HCT116 (cell line): Measurements from ENCODE around the gene XKR8. TPM values are rescaled to one million over a fixed set of nuclear protein-coding genes. Genes with fewer than 3 reads are reported as not detected.

Experiments
- ATAC-seq: fragments of 200-7000 bp; cut with Tn5 transposase; 2 replicates; pipeline ENCODE4 v1.9.1; 2020; ENCODE audit warnings: mild to moderate bottlenecking, moderate library complexity
- BruUV-seq: library from RNA; stranded (reverse); fragments of 400-500 nt; replicated peaks from 2 replicates; lab custom pipeline; 2021; lab: Mats Ljungman, UMichigan
- CTCF ChIA-PET: fragments of 300-600 bp; sonication (Branson Sonifier 250); formaldehyde crosslinking; loops from one replicate; lab custom pipeline; 2021; ENCODE audit warnings: antibody characterized with exemption; lab: Charles Lee
- POLR2A ChIA-PET: fragments of 300-600, 350-600 bp; sonication (Branson Sonifier 250); formaldehyde crosslinking; loops from one replicate; lab custom pipeline; 2021; ENCODE audit warnings: antibody characterized with exemption; lab: Charles Lee
- RAD21 ChIA-PET, 2 experiments: fragments of 300-600 bp; sonication (Branson Sonifier 250); formaldehyde crosslinking; loops; one replicate each; lab custom pipeline; 2023; ENCODE audit warnings: low total read pairs in 2 of 2; ENCODE audit not compliant: uncharacterized antibody in 2 of 2, unreplicated experiment in 2 of 2, low non-redundant PET in 1 of 2; lab: Charles Lee
- DNase-seq: peaks from one replicate; pipeline ENCODE4 v3.0.0-alpha.2; 2010; ENCODE audit warnings: low read depth, low spot score
- H2AFZ ChIP-seq: fragments of 200-600 bp; shearing (Covaris generic), sonication (generic); 2 replicates; pipeline ENCODE4 v1.6.1; 2017; ENCODE audit warnings: low read depth, mixed run types, mixed read lengths, antibody characterized with exemption, low read length; ENCODE audit not compliant: poor library complexity, severe bottlenecking
- H3K27ac ChIP-seq: 2 replicates; pipeline ENCODE4 v1.5.1; 2012; ENCODE audit warnings: low read depth, low read length
- H3K27me3 ChIP-seq: fragments of 200-600 bp; sonication (generic); 2 replicates; pipeline ENCODE4 v1.6.1; 2016; ENCODE audit warnings: mixed run types, low read length, mixed read lengths; ENCODE audit not compliant: insufficient read depth
- H3K36me3 ChIP-seq, 2 experiments: fragments of 200-500 bp in 1 of 2; fragments of 200-600 bp in 1 of 2; sonication (Bioruptor generic) in 1 of 2; sonication (generic) in 1 of 2; 2 replicates each; pipeline versions ENCODE4 v1.5.1 to v1.6.1; 2014 to 2016; ENCODE audit warnings: low read length in 2 of 2, inconsistent platforms in 1 of 2, mixed read lengths in 1 of 2, mixed run types in 1 of 2; ENCODE audit not compliant: insufficient read depth in 2 of 2, control insufficient read depth in 1 of 2
- H3K4me1 ChIP-seq, 2 experiments: fragments of 200-600 bp in 1 of 2; sonication (generic) in 1 of 2; 2 replicates each; pipeline versions ENCODE4 v1.5.1 to v1.6.1; 2012 to 2017; ENCODE audit warnings: low read length in 2 of 2, inconsistent platforms in 1 of 2, mild to moderate bottlenecking in 1 of 2, mixed read lengths in 1 of 2, mixed run types in 1 of 2, moderate library complexity in 1 of 2; ENCODE audit not compliant: insufficient read depth in 2 of 2, control insufficient read depth in 1 of 2
- H3K4me2 ChIP-seq: fragments of 200-600 bp; sonication (generic); 2 replicates; pipeline ENCODE4 v1.6.1; 2017; ENCODE audit warnings: mixed run types, low read length, mixed read lengths
- H3K4me3 ChIP-seq, 2 experiments: fragments of 200-600 bp in 1 of 2; sonication (generic) in 1 of 2; replicated peaks in 1 of 2; 2 replicates each; pipeline ENCODE4 v1.5.1; 2011 to 2016; ENCODE audit warnings: low read length in 2 of 2, control low read depth in 1 of 2, low read depth in 1 of 2, mild to moderate bottlenecking in 1 of 2, mixed read lengths in 1 of 2, mixed run types in 1 of 2
- H3K79me2 ChIP-seq: fragments of 200-600 bp; sonication (generic); 2 replicates; pipeline ENCODE4 v1.6.1; 2017; ENCODE audit warnings: mild to moderate bottlenecking, mixed run types, low read length, moderate library complexity, mixed read lengths; ENCODE audit not compliant: insufficient read depth
- H3K9ac ChIP-seq: fragments of 200-600 bp; sonication (generic); 2 replicates; pipeline ENCODE4 v1.6.1; 2016; ENCODE audit warnings: low read length, mixed read lengths
- H3K9me2 ChIP-seq: fragments of 200-600 bp; sonication (generic), shearing (Covaris generic); 2 replicates; pipeline ENCODE4 v1.6.1; 2017; ENCODE audit warnings: mixed run types, mild to moderate bottlenecking, moderate library complexity; ENCODE audit not compliant: insufficient read depth
- H3K9me3 ChIP-seq, 2 experiments: fragments of 200-500 bp in 1 of 2; fragments of 200-600 bp in 1 of 2; sonication (Bioruptor generic) in 1 of 2; sonication (generic) in 1 of 2; 2 replicates each; pipeline ENCODE4 v1.6.1; 2014 to 2017; ENCODE audit warnings: low read length in 2 of 2, mixed read lengths in 2 of 2, inconsistent platforms in 1 of 2, low read depth in 1 of 2, mild to moderate bottlenecking in 1 of 2, mixed run types in 1 of 2, moderate library complexity in 1 of 2; ENCODE audit not compliant: control insufficient read depth in 1 of 2, insufficient read depth in 1 of 2
- H4K20me1 ChIP-seq: fragments of 200-600 bp; sonication (generic), shearing (Covaris generic); 2 replicates; pipeline ENCODE4 v1.6.1; 2017; ENCODE audit warnings: mixed run types, mild to moderate bottlenecking, moderate library complexity; ENCODE audit not compliant: insufficient read depth
- ATF3 ChIP-seq: IDR thresholded peaks from 2 replicates; pipeline ENCODE4 v1.6.1; 2012
- CBX3 ChIP-seq: IDR thresholded peaks from 2 replicates; pipeline ENCODE4 v1.6.1; 2012; ENCODE audit warnings: low read depth
- CTCF ChIP-seq, 3 experiments: fragments of 200-600 bp in 1 of 3; sonication (generic) in 1 of 3; IDR thresholded peaks in 2 of 3; conservative IDR thresholded peaks in 1 of 3; 2 replicates each; pipeline ENCODE4 v1.5.1; 2012 to 2017; ENCODE audit warnings: low read depth in 2 of 3, low read length in 2 of 3, antibody characterized with exemption in 1 of 3, borderline replicate concordance in 1 of 3, control low read depth in 1 of 3, mild to moderate bottlenecking in 1 of 3, mixed read lengths in 1 of 3, mixed run types in 1 of 3, moderate library complexity in 1 of 3; ENCODE audit not compliant: insufficient read depth in 1 of 3
- EGR1 ChIP-seq: IDR thresholded peaks from 2 replicates; pipeline ENCODE4 v1.6.1; 2012; ENCODE audit warnings: low read depth
- ELF1 ChIP-seq: IDR thresholded peaks from 2 replicates; pipeline ENCODE4 v1.6.1; 2012; ENCODE audit warnings: low read depth, borderline replicate concordance
- FOSL1 ChIP-seq: IDR thresholded peaks from 2 replicates; pipeline ENCODE4 v1.6.1; 2012; ENCODE audit warnings: low read depth
- MAX ChIP-seq: IDR thresholded peaks from 2 replicates; pipeline ENCODE4 v1.6.1; 2012
- POLR2A ChIP-seq: IDR thresholded peaks from 2 replicates; pipeline ENCODE4 v1.7.0; 2011; ENCODE audit warnings: borderline replicate concordance; ENCODE audit not compliant: insufficient read depth, insufficient read length; ENCODE audit errors: extremely low read depth
- POLR2AphosphoS5 ChIP-seq: IDR thresholded peaks from 2 replicates; pipeline ENCODE4 v1.6.1; 2011; ENCODE audit warnings: mild to moderate bottlenecking, low read depth, low read length, moderate library complexity
- REST ChIP-seq: IDR thresholded peaks from 2 replicates; pipeline ENCODE4 v1.6.1; 2012; ENCODE audit warnings: low read depth
- SIN3A ChIP-seq: IDR thresholded peaks from 2 replicates; pipeline ENCODE4 v1.6.1; 2012; ENCODE audit warnings: low read depth
- SP1 ChIP-seq: IDR thresholded peaks from 2 replicates; pipeline ENCODE4 v1.6.1; 2012; ENCODE audit warnings: low read depth
- TCF7L2 ChIP-seq: IDR thresholded peaks from 2 replicates; pipeline ENCODE4 v1.7.0; 2011; ENCODE audit warnings: borderline replicate concordance, inconsistent platforms; ENCODE audit not compliant: insufficient read depth, insufficient read length; ENCODE audit errors: extremely low read depth
- YY1 ChIP-seq: IDR thresholded peaks from 2 replicates; pipeline ENCODE4 v1.6.1; 2011; ENCODE audit warnings: low read length, low read depth, moderate library complexity, mild to moderate bottlenecking; ENCODE audit not compliant: insufficient replicate concordance; ENCODE audit errors: extremely low read depth
- ZFX ChIP-seq: fragments of 450-650 bp; IDR thresholded peaks from 2 replicates; pipeline ENCODE4 v1.6.1; 2017
- ZNF274 ChIP-seq: fragments of 200-500 bp; sonication (Bioruptor generic); IDR thresholded peaks from 2 replicates; pipeline ENCODE4 v1.6.1; 2014; ENCODE audit warnings: mild to moderate bottlenecking, low read depth, low read length, inconsistent platforms
- intact Hi-C: fragments of 100-400 bp; cut with micrococcal nuclease; formaldehyde crosslinking; loops from 2 replicates; pipeline ENCODE4 v1.10.0; 2022
- total RNA-seq: library from RNA; stranded (reverse); gene quantifications from one replicate; pipeline ENCODE4 v1.2.1, GENCODE V29; 2021; ENCODE audit not compliant: unreplicated experiment

XKR8 gene
- total RNA-seq, 1 experiment from 2014 or later: 11.0 TPM

GRCh38 chr1:27931759-27932158 is 28.0 kb upstream of the XKR8 start:
- RAD21 ChIA-PET: no interaction called here

More at GRCh38 chr1:27931759-27932158, 28.0 kb upstream of the XKR8 start:
- intact Hi-C loops: no loop called here
- peaks cover 7 to 14% of the 10 kb centered on the region in 2 experiments; a peak in 3 of 4 replicates for H3K4me1 ChIP-seq
- no peak overlapping the region for H2AFZ ChIP-seq
- H3K9ac ChIP-seq: no peak overlapping the region
- H3K9me3 ChIP-seq: no peaks in the 10 kb centered on the region
- H3K4me3 ChIP-seq: no peak overlapping the region
- no peak overlapping the region for H3K27ac ChIP-seq
- DNase-seq (no peak), ATAC-seq (no peak)
- no peaks in the 10 kb centered on the region for H3K79me2 ChIP-seq
- no peak overlapping the region for H3K4me2 ChIP-seq
- no TSS peak for BruUV-seq
- no peaks in the 10 kb centered on the region for H3K36me3 ChIP-seq
- no peaks in the 10 kb centered on the region for H3K27me3 ChIP-seq
- ChIA-PET CTCF (no interaction called here), POLR2A (no interaction called here)
- TF ChIP-seq POLR2AphosphoS5 (no peak), CBX3 (no peak), MAX (no peak), FOSL1 (no peak), EGR1 (no peak), ELF1 (no peak), SIN3A (no peak), ATF3 (no peak), TCF7L2 (no peak), REST (no peak), CTCF (IDR thresholded peaks at IDR 0.05 in 2 of 3, conservative IDR thresholded peaks at IDR 0.05 in 1 of 3; ENCODE audit: borderline replicate concordance in 1 of 3, insufficient read depth in 1 of 3, low read depth in 2 of 3, low read length in 2 of 3) (no peak), ZNF274 (no peak), POLR2A (no peak), YY1 (no peak), ZFX (no peak), SP1 (no peak)
- no peaks in the 10 kb centered on the region for H3K9me2 ChIP-seq
- H4K20me1 ChIP-seq: no peaks in the 10 kb centered on the region
